ENCODE data around the gene CRYGC. TPM values are rescaled to one million over a fixed set of nuclear protein-coding genes. Genes with fewer than 3 reads are reported as not detected.

The CRYGC gene
- total RNA-seq, 1 donor from 2014 or later, result not detected

- Histone ChIP-seq H3K9me3 (ENCODE audit: insufficient read depth, low read depth, low read length) (no peaks in the 10 kb centered on the region), H3K4me3 (ENCODE audit: insufficient read depth, low read depth, low read length) (no peak overlapping the region), H3K27me3 (ENCODE audit: insufficient read depth, low read length) (no peaks in the 10 kb centered on the region), H3K36me3 (ENCODE audit: insufficient read depth, low read length) (no peaks in the 10 kb centered on the region), H4K20me1 (ENCODE audit: insufficient read depth, low read length) (no peaks in the 10 kb centered on the region), H3K4me1 (ENCODE audit: insufficient read depth, low read length) (peaks cover 3% of the 10 kb centered on the region), H3K9ac (ENCODE audit: low read length) (no peak overlapping the region), H3K4me2 (ENCODE audit: low read length) (no peak overlapping the region), H3K27ac (ENCODE audit: low read depth, low read length) (no peak overlapping the region), H3K79me2 (ENCODE audit: insufficient read depth, low read length) (no peaks in the 10 kb centered on the region), H2AFZ (ENCODE audit: low read depth, low read length) (no peak overlapping the region)
- H3K27ac Mint-ChIP-seq (ENCODE audit: unreplicated experiment), result no peak overlapping the region
- no peak for TF ChIP-seq CTCF (IDR thresholded peaks at IDR 0.05; ENCODE audit: insufficient read depth, low read depth, low read length)
- no peak for TF ChIP-seq EZH2 (IDR thresholded peaks at IDR 0.05; ENCODE audit: insufficient read depth, low read length)
- FAIRE-seq (no peak), DNase-seq (ENCODE audit: low read depth) (no peak)
- peaks cover 12% of the 10 kb centered on the region for H3K4me1 Mint-ChIP-seq (ENCODE audit: low read depth, unreplicated experiment)
- peaks cover 5% of the 10 kb centered on the region for H3K9me3 Mint-ChIP-seq (ENCODE audit: unreplicated experiment)
- H3K27me3 Mint-ChIP-seq (ENCODE audit: low read depth, unreplicated experiment), result no peaks in the 10 kb centered on the region
- H3K36me3 Mint-ChIP-seq (ENCODE audit: low read depth, unreplicated experiment), result no peaks in the 10 kb centered on the region
- no peak overlapping the region for H3K4me3 Mint-ChIP-seq (ENCODE audit: unreplicated experiment)
These were observed 5.4 kb upstream of the CRYGC start for GRCh38 chr2:208134928-208135586.

GRCh38 chr2:208130712-208131110, 1.1 kb upstream of the CRYGC start:
- H3K9ac ChIP-seq (ENCODE audit: low read length), result no peak overlapping the region
- no peaks in the 10 kb centered on the region for H3K9me3 ChIP-seq (ENCODE audit: insufficient read depth, low read depth, low read length)
- no peak for FAIRE-seq
- no peaks in the 10 kb centered on the region for H3K79me2 ChIP-seq (ENCODE audit: insufficient read depth, low read length)
- no peak overlapping the region for H3K4me2 ChIP-seq (ENCODE audit: low read length)
- Mint-ChIP-seq H3K27ac (ENCODE audit: unreplicated experiment) (peak overlapping the region; percentile 15), H3K4me3 (ENCODE audit: unreplicated experiment) (no peak overlapping the region), H3K36me3 (ENCODE audit: low read depth, unreplicated experiment) (no peaks in the 10 kb centered on the region), H3K9me3 (ENCODE audit: unreplicated experiment) (no peaks in the 10 kb centered on the region), H3K4me1 (ENCODE audit: low read depth, unreplicated experiment) (peaks cover 14% of the 10 kb centered on the region), H3K27me3 (ENCODE audit: low read depth, unreplicated experiment) (no peaks in the 10 kb centered on the region)
- no peak for DNase-seq (ENCODE audit: low read depth)
- no peaks in the 10 kb centered on the region for H4K20me1 ChIP-seq (ENCODE audit: insufficient read depth, low read length)
- H3K36me3 ChIP-seq (ENCODE audit: insufficient read depth, low read length), result no peaks in the 10 kb centered on the region
- H3K4me3 ChIP-seq (ENCODE audit: insufficient read depth, low read depth, low read length), result no peak overlapping the region
- no peak overlapping the region for H2AFZ ChIP-seq (ENCODE audit: low read depth, low read length)
- TF ChIP-seq EZH2 (IDR thresholded peaks at IDR 0.05; ENCODE audit: insufficient read depth, low read length), result no peak
- H3K27ac ChIP-seq (ENCODE audit: low read depth, low read length), result no peak overlapping the region
- peaks cover 7% of the 10 kb centered on the region for H3K4me1 ChIP-seq (ENCODE audit: insufficient read depth, low read length)
- H3K27me3 ChIP-seq (ENCODE audit: insufficient read depth, low read length), result no peaks in the 10 kb centered on the region

- H2AFZ ChIP-seq (ENCODE audit: low read depth, low read length), result no peak overlapping the region
- H3K9me3 Mint-ChIP-seq (ENCODE audit: unreplicated experiment), result no peaks in the 10 kb centered on the region
- H3K4me3 ChIP-seq (ENCODE audit: insufficient read depth, low read depth, low read length), result no peak overlapping the region
- no peaks in the 10 kb centered on the region for H3K36me3 ChIP-seq (ENCODE audit: insufficient read depth, low read length)
- DNase-seq (ENCODE audit: low read depth) (no peak), FAIRE-seq (no peak)
- no peak overlapping the region for H3K9ac ChIP-seq (ENCODE audit: low read length)
- no peak overlapping the region for H3K4me3 Mint-ChIP-seq (ENCODE audit: unreplicated experiment)
- no peaks in the 10 kb centered on the region for H3K36me3 Mint-ChIP-seq (ENCODE audit: low read depth, unreplicated experiment)
- TF ChIP-seq EZH2 (IDR thresholded peaks at IDR 0.05; ENCODE audit: insufficient read depth, low read length) (no peak), CTCF (IDR thresholded peaks at IDR 0.05; ENCODE audit: insufficient read depth, low read depth, low read length) (no peak)
- no peaks in the 10 kb centered on the region for H3K79me2 ChIP-seq (ENCODE audit: insufficient read depth, low read length)
- H3K9me3 ChIP-seq (ENCODE audit: insufficient read depth, low read depth, low read length), result no peaks in the 10 kb centered on the region
- no peak overlapping the region for H3K27ac ChIP-seq (ENCODE audit: low read depth, low read length)
- peaks cover 12% of the 10 kb centered on the region for H3K27me3 Mint-ChIP-seq (ENCODE audit: low read depth, unreplicated experiment)
- no peak overlapping the region for H3K4me2 ChIP-seq (ENCODE audit: low read length)
- peaks cover 14% of the 10 kb centered on the region for H3K4me1 Mint-ChIP-seq (ENCODE audit: low read depth, unreplicated experiment)
- peaks cover 10% of the 10 kb centered on the region for H3K27me3 ChIP-seq (ENCODE audit: insufficient read depth, low read length)
- H3K27ac Mint-ChIP-seq (ENCODE audit: unreplicated experiment), result no peak overlapping the region
- H4K20me1 ChIP-seq (ENCODE audit: insufficient read depth, low read length), result no peaks in the 10 kb centered on the region
- peaks cover 7% of the 10 kb centered on the region for H3K4me1 ChIP-seq (ENCODE audit: insufficient read depth, low read length)
These were observed 1.5 kb downstream of the CRYGC start for GRCh38 chr2:208128136-208128535.

Data from astrocyte (in vitro differentiated cells and primary cell).